Measurements from ENCODE around the gene CDH4. TPM values are rescaled to one million over a fixed set of nuclear protein-coding genes. Genes with fewer than 3 reads are reported as not detected.

Gene CDH4
- total and polyA plus RNA-seq, 2 of the 4 experiments (the other 2 are of a cell fraction) = 1.6 to 3.5 TPM

GRCh38 chr20:61587036-61587435 is 335.0 kb downstream of the CDH4 start:
- Histone ChIP-seq H4K20me1 (ENCODE audit: insufficient read depth, low read length) (peaks cover 4% of the 10 kb centered on the region; the same call in 1 of the 2 replicates), H4K5ac (ENCODE audit: low read depth, low read length) (no peak overlapping the region), H3K14ac (replicated peaks; ENCODE audit: low read depth, low read length) (no peak overlapping the region), H3K4me1 (ENCODE audit: control insufficient read depth, insufficient read depth, low read length) (peaks cover 10% of the 10 kb centered on the region), H3K56ac (ENCODE audit: extremely low read depth, insufficient read depth, low read length) (no peak overlapping the region), H2AK5ac (ENCODE audit: low read depth, low read length) (no peak overlapping the region; the same call in 1 of the 2 replicates), H3K23ac (ENCODE audit: low read depth, low read length) (no peak overlapping the region), H4K91ac (ENCODE audit: insufficient read depth, low read depth, low read length) (peak overlapping the region; percentile 17; the same call in 1 of the 2 replicates), H3K4me2 (ENCODE audit: low read depth, low read length) (no peak overlapping the region), H3K27me3 (ENCODE audit: control insufficient read depth, insufficient read depth, low read length) (peaks cover 4% of the 10 kb centered on the region; the same call in 1 of the 2 replicates), H3K18ac (ENCODE audit: low read depth, low read length) (no peak overlapping the region), H3K9ac (ENCODE audit: low read depth, low read length) (no peak overlapping the region), H3K9me3 (ENCODE audit: control insufficient read depth, insufficient read depth, low read length) (peaks cover 2% of the 10 kb centered on the region; the same call in 1 of the 2 replicates), H2BK120ac (ENCODE audit: low read depth, low read length) (0 out of 2 replicates have a peak overlapping the region, but pooled peaks have one; percentile 15), H3K4ac (ENCODE audit: low read depth, low read length) (peak overlapping the region; percentile 7; the same call in 1 of the 2 replicates), H2AK9ac (replicated peaks; ENCODE audit: low read depth, low read length, poor library complexity) (no peak overlapping the region), H2BK5ac (ENCODE audit: low read depth, low read length, poor library complexity, severe bottlenecking) (no peak overlapping the region), H3K9me1 (ENCODE audit: insufficient read depth, low read length) (peaks cover 11% of the 10 kb centered on the region), H3K27ac (ENCODE audit: insufficient read depth, low read length) (no peak overlapping the region), H4K8ac (ENCODE audit: low read depth in 2 of 2, low read length in 2 of 2) (no peak overlapping the region), H2BK20ac (ENCODE audit: low read depth, low read length) (peak overlapping the region; percentile 49; the same call in 1 of the 2 replicates), H2BK15ac (ENCODE audit: low read depth, low read length) (no peak overlapping the region), H3K79me1 (ENCODE audit: low read depth in 1 of 2, low read length in 2 of 2) (no peaks in the 10 kb centered on the region), H3K36me3 (ENCODE audit: control insufficient read depth, insufficient read depth, low read length) (no peaks in the 10 kb centered on the region), H3K4me3 (ENCODE audit: insufficient read depth, low read depth, low read length) (no peak overlapping the region), H2AFZ (replicated peaks; ENCODE audit: low read length, poor library complexity) (no peak overlapping the region)
- intact Hi-C loops (cut with micrococcal nuclease) (no loop called here), dilution Hi-C loops (cut with HindIII; ENCODE audit: low sequenced_read_pairs, unreplicated experiment) (no loop called here), in situ Hi-C loops (cut with MboI; ENCODE audit: low sequenced_read_pairs) (no loop called here)
- POLR2A ChIA-PET (ENCODE audit: unreplicated experiment) = no interaction called here
- CTCF ChIA-PET = no interaction called here
- 93% methylated on average over 2 of the region's 7 CpGs; no CpG with 5 or more reads in 1 of the 2 experiments for WGBS, 2 experiments (ENCODE audit: extremely low coverage in 2 of 2, insufficient read length in 1 of 2)
- no peak for ATAC-seq (ENCODE audit: low read depth)
- DNase-seq = no peak
- no peak for TF ChIP-seq CEBPB (IDR thresholded peaks at IDR 0.05; ENCODE audit: low read depth, low read length)
- no peak for TF ChIP-seq RCOR1 (IDR thresholded peaks at IDR 0.05; ENCODE audit: insufficient replicate concordance, low read length)
- no peak for TF ChIP-seq RAD21 (IDR thresholded peaks at IDR 0.05; ENCODE audit: low read length)
- BruUV-seq (replicated peaks) = no TSS peak

Measured in IMR-90 (cell line).